ENCODE results near the gene ASGR2.

GRCh38 chr17:7146115-7146514, 31.5 kb upstream of the ASGR2 start:
- TF ChIP-seq, protein P1, sequence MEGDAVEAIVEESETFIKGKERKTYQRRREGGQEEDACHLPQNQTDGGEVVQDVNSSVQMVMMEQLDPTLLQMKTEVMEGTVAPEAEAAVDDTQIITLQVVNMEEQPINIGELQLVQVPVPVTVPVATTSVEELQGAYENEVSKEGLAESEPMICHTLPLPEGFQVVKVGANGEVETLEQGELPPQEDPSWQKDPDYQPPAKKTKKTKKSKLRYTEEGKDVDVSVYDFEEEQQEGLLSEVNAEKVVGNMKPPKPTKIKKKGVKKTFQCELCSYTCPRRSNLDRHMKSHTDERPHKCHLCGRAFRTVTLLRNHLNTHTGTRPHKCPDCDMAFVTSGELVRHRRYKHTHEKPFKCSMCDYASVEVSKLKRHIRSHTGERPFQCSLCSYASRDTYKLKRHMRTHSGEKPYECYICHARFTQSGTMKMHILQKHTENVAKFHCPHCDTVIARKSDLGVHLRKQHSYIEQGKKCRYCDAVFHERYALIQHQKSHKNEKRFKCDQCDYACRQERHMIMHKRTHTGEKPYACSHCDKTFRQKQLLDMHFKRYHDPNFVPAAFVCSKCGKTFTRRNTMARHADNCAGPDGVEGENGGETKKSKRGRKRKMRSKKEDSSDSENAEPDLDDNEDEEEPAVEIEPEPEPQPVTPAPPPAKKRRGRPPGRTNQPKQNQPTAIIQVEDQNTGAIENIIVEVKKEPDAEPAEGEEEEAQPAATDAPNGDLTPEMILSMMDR (conservative IDR thresholded peaks at IDR 0.05), result no peak
- no peak for TF ChIP-seq ZFX (IDR thresholded peaks at IDR 0.05)
